ENCODE measurements around the gene KCNJ14.

DNA sequence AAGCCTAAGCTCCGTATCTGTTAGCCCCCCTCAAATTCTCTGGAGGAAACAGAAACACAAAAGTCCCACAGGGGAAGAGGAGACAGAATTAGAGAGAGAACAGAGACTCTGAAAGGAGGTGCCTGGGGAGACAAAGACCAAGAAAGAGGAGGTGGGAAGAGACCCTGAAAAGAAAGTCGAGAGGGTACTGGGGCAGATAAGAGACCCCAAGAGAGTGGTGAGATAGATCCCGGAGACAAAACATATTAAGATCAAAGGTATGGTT is 10.5 kb upstream of the KCNJ14 start:
- TF ChIP-seq, protein P1, sequence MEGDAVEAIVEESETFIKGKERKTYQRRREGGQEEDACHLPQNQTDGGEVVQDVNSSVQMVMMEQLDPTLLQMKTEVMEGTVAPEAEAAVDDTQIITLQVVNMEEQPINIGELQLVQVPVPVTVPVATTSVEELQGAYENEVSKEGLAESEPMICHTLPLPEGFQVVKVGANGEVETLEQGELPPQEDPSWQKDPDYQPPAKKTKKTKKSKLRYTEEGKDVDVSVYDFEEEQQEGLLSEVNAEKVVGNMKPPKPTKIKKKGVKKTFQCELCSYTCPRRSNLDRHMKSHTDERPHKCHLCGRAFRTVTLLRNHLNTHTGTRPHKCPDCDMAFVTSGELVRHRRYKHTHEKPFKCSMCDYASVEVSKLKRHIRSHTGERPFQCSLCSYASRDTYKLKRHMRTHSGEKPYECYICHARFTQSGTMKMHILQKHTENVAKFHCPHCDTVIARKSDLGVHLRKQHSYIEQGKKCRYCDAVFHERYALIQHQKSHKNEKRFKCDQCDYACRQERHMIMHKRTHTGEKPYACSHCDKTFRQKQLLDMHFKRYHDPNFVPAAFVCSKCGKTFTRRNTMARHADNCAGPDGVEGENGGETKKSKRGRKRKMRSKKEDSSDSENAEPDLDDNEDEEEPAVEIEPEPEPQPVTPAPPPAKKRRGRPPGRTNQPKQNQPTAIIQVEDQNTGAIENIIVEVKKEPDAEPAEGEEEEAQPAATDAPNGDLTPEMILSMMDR (IDR thresholded peaks at IDR 0.05), result no peak
- no peak for TF ChIP-seq POLR2A (IDR thresholded peaks at IDR 0.05)

Measured in heart left ventricle (tissue), 13 donors.